SU-DHL-6 (cell line): ENCODE measurements around the gene CUEDC1.

Source experiments
- CTCF ChIP-seq: fragments of 200-600 bp; sonication (generic); IDR thresholded peaks from one replicate; pipeline ENCODE4 v1.5.1; 2017; ENCODE audit warnings: antibody characterized with exemption, mild to moderate bottlenecking, low read length, moderate library complexity; ENCODE audit not compliant: insufficient read depth, poor library complexity, severe bottlenecking
- EZH2phosphoT487 ChIP-seq: fragments of 200-600 bp; sonication (generic), shearing (Covaris generic); conservative IDR thresholded peaks from 2 replicates; pipeline ENCODE4 v1.6.1; 2018; ENCODE audit warnings: mild to moderate bottlenecking, antibody characterized with exemption, low read length, moderate library complexity, mixed read lengths

GRCh38 chr17:57928928-57929327 lies 26.3 kb downstream of the CUEDC1 start:
- TF ChIP-seq CTCF, result no peak
- TF ChIP-seq EZH2phosphoT487, result no peak
